H1 (cell line): ENCODE results near the gene MOCS1. TPM values are rescaled to one million over a fixed set of nuclear protein-coding genes. Genes with fewer than 3 reads are reported as not detected.

Source experiments
- CTCF ChIA-PET: fragments of 300-600 bp; sonication (Branson Sonifier 250); formaldehyde crosslinking; loops from one replicate; lab custom pipeline; 2021; ENCODE audit not compliant: partially characterized antibody; lab: Charles Lee
- POLR2A ChIA-PET: fragments of 300-600 bp; sonication (Branson Sonifier 250); formaldehyde crosslinking; loops from one replicate; lab custom pipeline; 2021; ENCODE audit warnings: inconsistent platforms; ENCODE audit not compliant: partially characterized antibody; lab: Charles Lee
- DNase-seq, 2 experiments: peaks; one replicate each; pipeline versions ENCODE4 v3.0.0 to v3.0.0-alpha.2; 2010 to 2022; ENCODE audit warnings: low spot score in 2 of 2, low read depth in 1 of 2, mixed read lengths in 1 of 2
- FAIRE-seq: peaks from 2 replicates; lab custom pipeline; 2011; peaks lifted over from hg19 to GRCh38; lab: Jason Lieb, UNC
- H2AFZ ChIP-seq: 2 replicates; pipeline ENCODE4 v1.8.1; 2012; ENCODE audit warnings: low read length, inconsistent platforms
- H2AK5ac ChIP-seq: 2 replicates; pipeline ENCODE4 v1.6.1; 2013; ENCODE audit warnings: low read depth, low read length
- H2BK120ac ChIP-seq: replicated peaks from 2 replicates; pipeline ENCODE3; 2013; ENCODE audit warnings: low read depth, low read length, inconsistent platforms
- H2BK12ac ChIP-seq: 2 replicates; pipeline ENCODE4 v1.6.1; 2013; ENCODE audit warnings: low read depth, low read length
- H2BK15ac ChIP-seq: 2 replicates; pipeline ENCODE4 v1.6.1; 2013; ENCODE audit warnings: low read length
- H2BK20ac ChIP-seq: 2 replicates; pipeline ENCODE4 v1.6.1; 2013; ENCODE audit warnings: low read length
- H2BK5ac ChIP-seq: 2 replicates; pipeline ENCODE4 v1.6.1; 2013; ENCODE audit warnings: low read depth, low read length
- H3K14ac ChIP-seq: 2 replicates; pipeline ENCODE4 v1.6.1; 2013; ENCODE audit warnings: inconsistent platforms; ENCODE audit not compliant: insufficient read length
- H3K18ac ChIP-seq: 2 replicates; pipeline ENCODE4 v1.6.1; 2013; ENCODE audit warnings: low read length; ENCODE audit errors: extremely low read depth
- H3K23ac ChIP-seq: 2 replicates; pipeline ENCODE4 v1.6.1; 2013; ENCODE audit warnings: inconsistent platforms; ENCODE audit not compliant: insufficient read length
- H3K23me2 ChIP-seq: 2 replicates; pipeline ENCODE4 v1.6.1; 2013; ENCODE audit warnings: low read depth, low read length
- H3K27ac ChIP-seq: 2 replicates; pipeline ENCODE4 v1.6.1; 2011; ENCODE audit warnings: low read depth, low read length, inconsistent platforms
- H3K27me3 ChIP-seq, 4 experiments: replicated peaks in 1 of 4; 1 replicate in 1 of 4; 2 replicates in 3 of 4; pipeline versions ENCODE4 v1.6.1 to v1.8.1; 2011 to 2013; ENCODE audit warnings: low read length in 3 of 4, mild to moderate bottlenecking in 3 of 4, inconsistent platforms in 2 of 4, mixed read lengths in 2 of 4, moderate library complexity in 1 of 4; ENCODE audit not compliant: control insufficient read depth in 3 of 4, insufficient read depth in 3 of 4; ENCODE audit errors: extremely low read depth in 1 of 4
- H3K36me3 ChIP-seq, 4 experiments: 2 replicates each; pipeline versions ENCODE4 v1.6.1 to v1.8.1; 2011 to 2013; ENCODE audit warnings: mild to moderate bottlenecking in 4 of 4, low read length in 3 of 4, moderate library complexity in 2 of 4, control low read depth in 1 of 4, inconsistent platforms in 1 of 4; ENCODE audit not compliant: insufficient read depth in 4 of 4, control insufficient read depth in 2 of 4
- H3K4ac ChIP-seq: replicated peaks from 2 replicates; pipeline ENCODE3; 2013; ENCODE audit warnings: low read length, low read depth, mixed read lengths, inconsistent platforms; ENCODE audit not compliant: insufficient read length
- H3K4me1 ChIP-seq, 4 experiments: replicated peaks in 1 of 4; 1 replicate in 1 of 4; 2 replicates in 3 of 4; pipeline versions ENCODE4 v1.6.1 to v1.8.1; 2011 to 2013; ENCODE audit warnings: low read length in 3 of 4, inconsistent platforms in 2 of 4, mixed read lengths in 1 of 4; ENCODE audit not compliant: insufficient read depth in 4 of 4, control insufficient read depth in 3 of 4
- H3K4me2 ChIP-seq, 2 experiments: 2 replicates each; pipeline versions ENCODE4 v1.6.1 to v1.8.1; 2011 to 2013; ENCODE audit warnings: low read depth in 2 of 2, low read length in 2 of 2, control low read depth in 1 of 2, inconsistent platforms in 1 of 2, mild to moderate bottlenecking in 1 of 2; ENCODE audit not compliant: insufficient read depth in 1 of 2
- H3K4me3 ChIP-seq, 4 experiments: fragments of 200-600, 300-600 bp in 1 of 4; sonication (generic), shearing (Covaris generic), sonication (Bioruptor Twin) in 1 of 4; 2 replicates each; pipeline versions ENCODE4 v1.5.1 to v1.8.1; 2011 to 2016; ENCODE audit warnings: low read length in 4 of 4, low read depth in 3 of 4, control low read depth in 2 of 4, inconsistent platforms in 2 of 4, mild to moderate bottlenecking in 2 of 4, mixed read lengths in 1 of 4, moderate library complexity in 1 of 4; ENCODE audit not compliant: insufficient read depth in 2 of 4; ENCODE audit errors: extremely low read depth in 1 of 4
- H3K56ac ChIP-seq: replicated peaks from 2 replicates; pipeline ENCODE3; 2013; ENCODE audit warnings: low read depth, mild to moderate bottlenecking, mixed read lengths, low read length, inconsistent platforms; ENCODE audit not compliant: insufficient read length
- H3K79me1 ChIP-seq: 2 replicates; pipeline ENCODE4 v1.6.1; 2013; ENCODE audit warnings: low read depth, low read length, control low read depth
- H3K79me2 ChIP-seq, 2 experiments: 2 replicates each; pipeline versions ENCODE4 v1.6.1 to v1.8.1; 2012 to 2013; ENCODE audit warnings: low read length in 2 of 2, mild to moderate bottlenecking in 2 of 2, inconsistent platforms in 1 of 2; ENCODE audit not compliant: insufficient read depth in 2 of 2, control insufficient read depth in 1 of 2
- H3K9ac ChIP-seq, 4 experiments: replicated peaks in 1 of 4; 1 replicate in 1 of 4; 2 replicates in 3 of 4; pipeline versions ENCODE4 v1.6.1 to v1.8.1; 2011 to 2013; ENCODE audit warnings: low read depth in 3 of 4, low read length in 3 of 4, control low read depth in 2 of 4, mild to moderate bottlenecking in 2 of 4, moderate library complexity in 2 of 4, inconsistent platforms in 1 of 4; ENCODE audit errors: extremely low read depth in 1 of 4
- H3K9me3 ChIP-seq, 2 experiments: 2 replicates each; pipeline versions ENCODE4 v1.6.1 to v1.8.1; 2012 to 2013; ENCODE audit warnings: mild to moderate bottlenecking in 2 of 2, moderate library complexity in 2 of 2, control low read depth in 1 of 2, inconsistent platforms in 1 of 2, low read depth in 1 of 2, low read length in 1 of 2, mixed read lengths in 1 of 2; ENCODE audit not compliant: insufficient read depth in 2 of 2
- H4K20me1 ChIP-seq, 2 experiments: replicated peaks in 1 of 2; 2 replicates each; pipeline versions ENCODE3 to v1.8.1; 2011 to 2013; ENCODE audit warnings: inconsistent platforms in 2 of 2, low read length in 2 of 2, mild to moderate bottlenecking in 1 of 2; ENCODE audit not compliant: insufficient read depth in 2 of 2, control insufficient read depth in 1 of 2
- H4K5ac ChIP-seq: 2 replicates; pipeline ENCODE4 v1.6.1; 2013; ENCODE audit warnings: low read length, low read depth, mixed read lengths, inconsistent platforms; ENCODE audit not compliant: insufficient read length
- H4K8ac ChIP-seq: 2 replicates; pipeline ENCODE4 v1.8.0; 2013; ENCODE audit warnings: mild to moderate bottlenecking, moderate library complexity, low read length, inconsistent platforms; ENCODE audit not compliant: insufficient read depth; ENCODE audit errors: extremely low read depth
- H4K91ac ChIP-seq: replicated peaks from 2 replicates; pipeline ENCODE3; 2013; ENCODE audit warnings: low read length, mixed read lengths, inconsistent platforms; ENCODE audit not compliant: insufficient read length
- CEBPB ChIP-seq: IDR thresholded peaks from 2 replicates; pipeline ENCODE4 v1.6.1; 2012; ENCODE audit warnings: low read depth, low read length
- CHD2 ChIP-seq: IDR thresholded peaks from 2 replicates; pipeline ENCODE4 v1.6.1; 2012; ENCODE audit warnings: low read length, improper control_type of control experiment
- PHF8 ChIP-seq: fragments of 200-600 bp; sonication (generic); conservative IDR thresholded peaks from 2 replicates; pipeline ENCODE4 v1.7.1; 2012; ENCODE audit warnings: low read depth, mild to moderate bottlenecking, inconsistent platforms, low read length, moderate library complexity
- SUZ12 ChIP-seq: fragments of 200-600 bp; sonication (generic); IDR thresholded peaks from 2 replicates; pipeline ENCODE4 v1.6.1; 2012; ENCODE audit warnings: mild to moderate bottlenecking, inconsistent platforms, low read length, moderate library complexity, mixed read lengths
- TBP ChIP-seq: IDR thresholded peaks from 2 replicates; pipeline ENCODE4 v1.6.1; 2011; ENCODE audit warnings: low read depth, low read length, improper control_type of control experiment
- ZNF274 ChIP-seq: IDR thresholded peaks from 2 replicates; pipeline ENCODE4 v1.7.0; 2012; ENCODE audit warnings: low read length, borderline replicate concordance; ENCODE audit errors: extremely low read depth
- WGBS, 2 experiments: shearing (Covaris generic) in 1 of 2; methylation state at CpG; one replicate each; pipeline versions ENCODE4 v1.1.6 to v1.1.7; 2013 to 2015; ENCODE audit warnings: low lambda C conversion rate in 2 of 2, mixed read lengths in 2 of 2, inconsistent platforms in 1 of 2, low coverage in 1 of 2, missing lambda C conversion rate in 1 of 2; ENCODE audit not compliant: insufficient replicate concordance in 2 of 2, insufficient coverage in 1 of 2, insufficient read length in 1 of 2; ENCODE audit errors: extremely low coverage in 1 of 2, missing lambda C conversion rate in 1 of 2; 5-methylcytosine and 5-hydroxymethylcytosine counted together
- polyA plus RNA-seq, 7 experiments: library from polyadenylated mRNA; depleted of rRNA in 3 of 7; stranded (reverse) in 5 of 7; unstranded in 2 of 7; fragments of >200 nt in 5 of 7; fragments of 200-250 nt in 2 of 7; gene quantifications; 1 replicate in 5 of 7; 2 replicates in 1 of 7; 4 replicates in 1 of 7; pipeline versions ENCODE4 v1.2.1 to v1.2.3, GENCODE V29; 2011 to 2013; ENCODE audit warnings: missing spikeins in 2 of 7, mixed read lengths in 2 of 7
- total RNA-seq: library from RNA; stranded (reverse); fragmentation: NEBNext Ultra II Directional; extraction: Animal tissue kit (Norgen Biotek cat#: 25700); gene quantifications from 2 replicates; pipeline ENCODE4 v1.2.1, GENCODE V29; 2021

Gene MOCS1
- total and polyA plus RNA-seq, 2 of the 8 experiments (the other 6 are each of a cell fraction or from before 2014, with no cell fraction given): 13.4 to 19.7 TPM

DNA sequence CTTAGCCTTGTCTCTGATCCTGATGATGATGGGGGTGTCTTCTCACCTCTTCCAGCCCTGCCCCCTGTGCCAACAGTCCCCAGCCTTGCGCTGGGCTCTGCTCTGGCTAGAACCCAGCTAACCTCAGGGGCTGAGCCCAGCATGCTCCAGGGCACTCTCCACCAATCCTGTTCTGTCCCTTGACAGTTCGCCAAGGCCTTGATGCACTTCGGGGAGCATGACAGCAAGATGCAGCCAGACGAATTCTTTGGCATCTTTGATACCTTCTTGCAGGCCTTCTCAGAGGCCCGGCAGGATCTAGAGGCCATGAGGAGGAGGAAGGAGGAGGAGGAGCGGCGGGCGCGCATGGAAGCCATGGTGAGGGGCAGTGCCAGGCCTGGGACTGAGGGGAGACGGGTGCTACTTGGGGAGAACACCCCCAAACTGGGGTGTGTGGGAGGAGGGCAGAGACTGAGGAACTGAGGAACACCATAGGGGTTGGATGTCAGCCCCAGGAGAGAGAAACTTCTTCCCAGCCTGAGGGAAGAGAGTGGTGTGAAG is 33.1 kb downstream of the MOCS1 start:
- no peak for FAIRE-seq
- no peak overlapping the region for H3K14ac ChIP-seq
- H3K27me3 ChIP-seq: 0 out of 7 replicates have a peak, but pooled peaks cover 0 to 2% (median 0%) of the 10 kb centered on the region in 4 experiments
- H2AK5ac ChIP-seq: no peak overlapping the region
- ChIA-PET POLR2A (interaction anchor here (1.1 kb wide), 2 partner anchors 9 to 858 kb away, joined by 3 read pairs; no protein-coding TSS in a partner anchor), CTCF (interaction anchor here (0.5 to 1.9 kb wide), 6 partner anchors 9 to 539 kb away, joined by 3 to 5 read pairs (median 4); no protein-coding TSS in a partner anchor)
- no peak overlapping the region for H3K27ac ChIP-seq
- no peak overlapping the region for H4K5ac ChIP-seq
- H3K4me1 ChIP-seq: peaks cover 0 to 12% (median 7%) of the 10 kb centered on the region in 4 experiments; a peak in 4 of 7 replicates
- H3K36me3 ChIP-seq: peaks cover 0 to under 1% (median 0%) of the 10 kb centered on the region in 4 experiments; a peak in 1 of 8 replicates
- H2BK5ac ChIP-seq: no peak overlapping the region
- no peak overlapping the region for H2BK12ac ChIP-seq
- no peaks in the 10 kb centered on the region for H3K9me3 ChIP-seq
- H3K4me3 ChIP-seq: no peak overlapping the region
- no peak overlapping the region for H3K9ac ChIP-seq
- no peak overlapping the region; the same call in 1 of the 2 replicates for H3K18ac ChIP-seq
- no peaks in the 10 kb centered on the region for H3K79me1 ChIP-seq
- H4K20me1 ChIP-seq: no peaks in the 10 kb centered on the region
- H4K8ac ChIP-seq: no peak overlapping the region
- no peaks in the 10 kb centered on the region for H3K23me2 ChIP-seq
- no peak overlapping the region for H2AFZ ChIP-seq
- no peak overlapping the region for H4K91ac ChIP-seq
- H3K4ac ChIP-seq: no peak overlapping the region
- 80% methylated on average over 10 of the region's 10 CpGs; no CpG with 5 or more reads in 1 of the 2 experiments for WGBS, 2 experiments
- no peak overlapping the region for H2BK20ac ChIP-seq
- TF ChIP-seq CEBPB (no peak), SUZ12 (no peak), PHF8 (no peak), TBP (no peak), ZNF274 (no peak), CHD2 (no peak)
- TF ChIP-seq, all 59 proteins: peak for 0
- H2BK120ac ChIP-seq: no peak overlapping the region
- H3K79me2 ChIP-seq: no peaks in the 10 kb centered on the region
- H3K56ac ChIP-seq: no peak overlapping the region
- DNase-seq: no peak
- H2BK15ac ChIP-seq: no peak overlapping the region
- H3K4me2 ChIP-seq: no peak overlapping the region
- no peak overlapping the region for H3K23ac ChIP-seq
